HG02588 (cell line): ENCODE data around the gene CACNA1C.

Experiments used
- ATAC-seq: cut with Tn5 transposase; IDR thresholded peaks from one replicate; pipeline ENCODE4 v1.9.1; 2021; ENCODE audit warnings: mild to moderate bottlenecking, moderate library complexity; ENCODE audit not compliant: unreplicated experiment

Gene CACNA1C

DNA sequence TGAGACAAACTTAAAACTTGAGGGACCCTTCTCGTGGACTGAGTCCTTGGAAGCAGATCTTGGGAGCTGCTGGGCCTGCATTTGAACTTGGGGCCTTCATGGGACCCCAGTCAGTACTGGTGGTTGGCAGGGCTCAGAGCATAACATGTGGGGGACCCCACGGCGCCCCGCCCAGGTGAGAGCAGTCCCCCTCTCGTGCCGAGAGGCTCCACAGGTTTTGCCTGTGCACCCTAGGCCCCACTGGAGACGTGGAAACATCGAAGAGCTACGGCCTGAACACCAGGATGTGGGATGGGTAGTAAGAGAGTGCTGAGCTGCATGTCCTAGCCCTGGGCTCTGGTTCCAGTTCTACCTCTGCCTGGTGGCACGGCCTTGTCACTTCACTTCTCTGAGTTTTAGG, 84.1 kb downstream of the CACNA1C start:
- ATAC-seq = no peak

- ATAC-seq = no peak
These were observed 84.9 kb downstream of the CACNA1C start for GRCh38 chr12:2137711-2138110.

DNA sequence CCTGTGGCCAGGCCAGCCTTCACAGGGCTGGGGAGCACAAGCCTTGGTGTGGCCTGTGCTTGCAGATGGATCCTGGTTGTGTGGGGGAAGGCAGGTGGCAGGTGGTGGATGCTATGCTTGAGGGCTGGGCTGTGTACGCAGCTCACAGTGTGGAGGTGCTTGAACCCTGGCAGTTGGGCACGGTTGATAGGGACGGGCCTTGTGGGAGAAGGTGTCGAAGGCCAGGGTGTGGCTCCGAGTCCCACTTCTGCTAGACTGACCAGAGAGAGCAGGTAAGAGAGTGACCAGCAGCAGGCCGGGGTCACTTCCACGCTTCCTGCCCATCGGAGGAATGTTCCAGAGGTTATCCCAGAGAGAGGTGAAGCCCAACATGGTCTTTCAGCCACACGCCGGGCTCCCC, 85.5 kb downstream of the CACNA1C start:
- no peak for ATAC-seq

GRCh38 chr12:2138871-2139308, 86.1 kb downstream of the CACNA1C start:
- ATAC-seq = no peak

DNA sequence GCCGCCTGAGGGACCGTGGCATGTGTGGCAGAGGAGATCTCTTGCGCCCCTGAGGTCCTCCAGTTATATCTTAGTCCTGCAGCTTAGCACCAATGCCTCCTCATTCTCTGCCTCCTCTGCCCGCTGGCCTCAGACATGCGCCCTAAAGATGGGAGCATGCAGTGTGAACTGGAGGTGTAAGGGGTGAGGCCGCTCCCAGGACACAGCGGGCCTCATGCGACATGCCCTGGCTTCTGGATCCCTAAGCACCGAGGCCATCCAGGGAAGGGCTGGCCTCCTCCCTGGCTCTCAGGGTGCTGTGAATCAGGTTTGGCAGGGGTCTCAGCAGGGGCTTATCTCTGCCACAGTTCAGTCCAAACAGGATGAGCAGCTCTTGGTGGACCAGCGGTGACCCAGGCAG, 86.9 kb downstream of the CACNA1C start:
- ATAC-seq = no peak

- ATAC-seq = no peak
These were observed 88.2 kb downstream of the CACNA1C start for GRCh38 chr12:2140858-2141519.

DNA sequence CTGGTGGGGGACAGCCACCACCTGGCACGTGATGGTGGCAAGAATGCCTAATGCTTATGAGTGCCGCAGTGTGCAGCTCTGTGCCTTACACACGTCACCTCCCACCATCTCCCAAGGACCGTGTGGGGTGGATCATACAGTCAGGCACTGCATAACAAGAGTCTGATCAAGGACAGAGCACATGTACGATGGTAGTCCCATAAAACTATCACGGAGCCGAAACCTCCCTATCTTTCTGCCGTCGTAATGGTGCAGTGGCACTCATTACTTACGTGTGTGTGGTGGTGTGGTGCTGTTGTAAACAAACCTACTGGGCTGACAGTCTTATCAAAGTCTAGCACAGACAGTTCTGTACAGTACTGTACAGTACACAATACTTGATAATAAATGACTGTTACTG, 89.3 kb downstream of the CACNA1C start:
- no peak for ATAC-seq

DNA sequence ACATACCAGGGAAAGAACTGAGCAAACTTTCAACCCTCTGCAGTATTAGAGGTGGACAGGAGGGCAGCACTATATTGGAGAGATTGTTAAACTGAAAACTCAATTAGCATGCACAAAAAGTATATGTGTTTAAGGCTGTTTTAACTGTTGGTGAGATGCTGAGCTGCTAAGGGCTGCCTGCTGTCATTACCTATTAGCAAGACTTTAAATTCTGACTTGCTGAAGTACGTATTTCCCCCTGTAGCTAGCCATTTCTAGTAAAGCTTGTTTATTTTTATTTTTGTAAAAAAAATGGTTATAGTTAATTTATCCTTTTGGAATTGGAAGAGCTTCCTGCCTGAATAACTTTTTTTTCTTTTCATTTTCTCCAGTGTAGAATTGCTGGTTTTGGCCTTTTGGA, 92.2 kb downstream of the CACNA1C start:
- ATAC-seq = no peak

GRCh38 chr12:2145433-2145998, 92.7 kb downstream of the CACNA1C start:
- no peak for ATAC-seq

DNA sequence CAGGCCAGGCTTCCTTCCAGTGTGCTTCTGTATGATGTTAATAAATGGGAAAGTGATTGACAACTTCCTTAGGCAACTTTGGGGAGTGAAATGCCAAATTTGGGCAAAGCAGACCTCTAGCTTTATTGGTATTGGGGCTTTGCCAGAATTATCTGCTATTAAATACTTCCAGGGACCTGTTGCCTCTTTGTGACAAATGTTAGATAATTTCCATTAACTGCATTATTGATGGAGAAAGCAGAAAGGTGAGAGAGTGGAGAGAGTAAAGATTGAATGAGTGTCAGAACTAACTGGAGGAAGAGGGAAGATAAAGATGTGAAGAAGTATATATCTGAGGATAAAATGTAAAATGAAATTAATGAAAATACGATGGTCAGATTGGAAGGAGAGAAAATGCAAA, 94.5 kb downstream of the CACNA1C start:
- ATAC-seq = no peak

DNA sequence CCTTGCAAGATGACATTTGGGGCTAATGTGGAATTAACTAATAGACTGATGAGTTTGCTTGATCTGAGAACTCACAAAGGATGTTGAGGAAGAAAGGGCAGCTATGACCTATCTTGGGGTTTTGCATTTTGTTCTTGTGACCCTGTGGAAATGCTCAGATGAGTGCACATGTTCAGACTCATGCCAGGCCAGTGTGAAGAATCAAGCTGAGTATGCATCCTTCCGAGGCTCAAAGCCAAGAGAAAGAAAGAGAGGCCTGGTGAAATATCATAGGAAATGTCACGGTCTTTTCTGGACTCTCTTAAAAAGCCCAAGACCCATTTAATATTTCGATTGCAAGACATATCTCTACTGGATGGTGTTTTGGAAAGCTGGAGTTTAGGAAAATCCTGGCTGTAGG, 96.3 kb downstream of the CACNA1C start:
- no peak for ATAC-seq

GRCh38 chr12:2150833-2151232, 98.0 kb downstream of the CACNA1C start:
- ATAC-seq = no peak

DNA sequence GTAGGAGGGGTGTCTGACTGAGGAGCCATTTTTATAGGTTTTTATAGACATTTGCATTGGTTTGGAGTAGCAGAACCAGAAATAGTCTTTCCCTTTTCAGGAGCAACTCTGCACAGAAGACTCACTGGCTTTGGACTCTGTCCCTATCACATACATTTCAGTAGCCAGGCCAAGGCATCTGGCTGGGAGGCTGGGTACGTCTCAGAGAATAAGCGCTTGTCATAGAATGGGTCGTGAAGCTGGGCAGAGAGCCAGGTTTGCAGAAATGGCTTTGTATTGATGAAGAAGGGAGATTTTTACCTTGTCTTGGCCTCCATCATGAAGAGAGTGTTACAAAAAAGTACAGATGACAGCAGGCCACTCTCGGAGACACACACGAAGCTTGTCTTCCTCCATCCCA, 98.6 kb downstream of the CACNA1C start:
- no peak for ATAC-seq

GRCh38 chr12:2152134-2152533, 99.3 kb downstream of the CACNA1C start:
- ATAC-seq = no peak

DNA sequence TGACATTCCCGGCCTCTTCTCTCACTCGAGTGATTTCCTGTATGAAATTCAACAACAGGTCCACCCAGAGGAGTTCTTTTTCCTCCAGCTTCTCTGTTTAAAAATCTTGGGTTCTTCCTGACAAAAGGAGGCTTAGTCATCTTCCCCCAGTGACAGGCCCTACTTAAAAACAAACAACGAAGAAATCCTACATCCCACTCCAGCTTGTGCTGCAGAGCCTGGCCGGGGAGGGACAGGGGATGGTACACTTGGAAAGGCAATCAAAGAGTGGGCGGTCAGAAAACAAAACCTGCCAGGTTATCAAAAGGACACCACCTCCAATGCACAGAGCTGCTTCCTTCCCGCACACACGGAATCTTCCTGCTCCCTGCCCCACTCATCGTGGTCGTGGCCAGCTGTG, 101.3 kb downstream of the CACNA1C start:
- ATAC-seq = no peak

GRCh38 chr12:2154521-2154920, 101.7 kb downstream of the CACNA1C start:
- no peak for ATAC-seq

DNA sequence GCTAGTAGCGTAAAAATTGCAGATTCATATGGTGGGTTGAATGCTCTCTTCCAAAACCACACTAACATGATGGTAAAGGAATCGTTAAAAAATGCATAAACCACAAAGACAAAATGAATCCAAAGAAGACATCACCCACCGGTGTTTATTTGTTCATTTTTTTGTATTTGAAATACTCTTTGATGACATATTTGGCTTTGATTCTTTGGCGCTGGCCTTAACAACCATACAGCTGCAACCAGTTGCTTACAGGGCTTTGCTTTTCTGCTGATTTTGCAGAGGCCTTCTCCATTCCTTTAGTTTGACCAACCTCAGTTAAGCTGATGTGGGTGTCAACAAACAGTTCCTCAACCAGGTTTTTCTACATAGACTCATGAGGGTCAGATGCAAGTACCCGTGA, 103.5 kb downstream of the CACNA1C start:
- no peak for ATAC-seq

DNA sequence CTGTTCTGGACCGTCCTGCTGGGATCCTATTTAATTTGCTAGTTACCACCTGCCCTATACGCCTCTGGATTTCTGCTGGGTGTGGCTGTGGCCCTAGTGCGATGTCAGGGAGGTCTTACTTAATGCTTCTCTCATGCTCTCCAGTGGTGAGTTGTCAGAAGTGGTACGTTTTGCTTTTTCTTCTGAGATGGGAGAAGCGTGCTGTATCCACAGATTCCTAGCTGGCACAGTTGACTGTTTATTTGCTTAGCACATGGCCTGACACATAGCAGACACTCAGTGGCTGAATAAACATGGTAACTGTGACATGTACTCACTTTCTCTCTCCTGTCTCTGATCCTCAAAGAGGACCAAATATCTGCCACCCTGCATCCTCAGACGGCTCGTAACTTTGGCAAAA, 107.3 kb downstream of the CACNA1C start:
- no peak for ATAC-seq

DNA sequence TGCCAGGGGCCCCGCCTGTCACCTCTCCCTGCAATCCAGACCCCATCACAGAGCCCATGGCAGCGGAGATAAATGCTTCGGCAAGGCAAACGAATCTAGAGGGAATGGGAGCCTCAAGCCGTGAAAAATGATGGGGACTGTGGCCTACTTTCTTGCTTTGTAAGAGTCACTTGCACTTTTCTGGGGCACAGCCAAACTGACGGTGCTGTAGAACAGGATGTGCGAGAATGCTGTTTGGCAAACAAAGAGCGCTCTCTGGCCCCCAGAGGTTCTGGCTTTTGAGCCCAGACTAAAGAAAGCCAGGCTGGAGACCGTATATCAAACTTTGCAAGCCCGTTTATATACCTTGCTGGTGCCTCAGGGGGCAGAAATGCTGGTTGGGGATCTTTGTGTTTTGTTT, 108.7 kb downstream of the CACNA1C start:
- ATAC-seq = no peak

- ATAC-seq = no peak
These were observed 110.6 kb downstream of the CACNA1C start for GRCh38 chr12:2163177-2163941.

DNA sequence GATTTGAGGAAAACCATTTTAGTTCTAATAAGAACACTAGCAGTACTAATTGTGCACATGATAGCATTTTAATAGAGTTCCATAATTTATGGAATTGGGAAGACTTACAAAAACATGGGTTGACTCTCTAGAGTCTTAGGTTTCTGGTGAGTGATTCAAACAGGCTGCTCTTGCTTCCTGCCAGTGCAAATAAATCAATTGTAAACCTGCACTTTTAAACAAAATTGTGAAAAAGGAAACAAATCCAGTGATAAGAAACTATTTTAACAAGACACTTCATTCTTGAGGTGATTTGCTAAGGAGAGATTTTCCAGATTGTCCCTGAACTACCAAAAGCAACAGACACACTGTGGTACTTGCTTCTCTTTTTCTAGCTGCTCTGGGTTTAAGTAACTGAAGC, 112.2 kb downstream of the CACNA1C start:
- ATAC-seq = no peak

- ATAC-seq = no peak
These were observed 113.1 kb downstream of the CACNA1C start for GRCh38 chr12:2165927-2166326.
